ENCODE measurements around the gene ZNF174. TPM values are rescaled to one million over a fixed set of nuclear protein-coding genes. Genes with fewer than 3 reads are reported as not detected.

ZNF174 gene
- total and polyA plus RNA-seq, 4 donors: 3.8 to 4.6 (median 4.1) TPM

DNA sequence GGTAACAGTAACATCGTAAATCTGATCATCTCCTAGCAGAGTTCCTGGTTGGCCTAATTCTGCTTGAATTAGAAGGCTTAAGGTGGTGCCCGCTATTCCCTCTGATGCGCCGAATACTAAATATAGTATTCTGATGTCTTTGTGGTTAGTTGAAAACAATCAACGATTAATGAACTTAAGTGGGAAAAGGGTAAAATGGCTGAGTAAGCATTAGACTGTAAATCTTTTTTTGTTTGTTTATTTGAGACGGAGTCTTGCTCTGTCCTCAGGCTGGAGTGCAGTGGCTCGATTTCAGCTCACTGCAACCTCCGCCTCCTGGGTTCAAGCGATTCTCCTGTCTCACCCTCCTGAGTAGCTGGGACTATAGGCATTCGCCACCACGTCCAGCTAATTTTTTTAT lies 31.9 kb upstream of the ZNF174 start:
- peaks cover 0 to 2% (median 0%) of the 10 kb centered on the region in 4 donors for H3K36me3 ChIP-seq (ENCODE audit: control insufficient read depth in 4 of 4, insufficient read depth in 3 of 4, low read depth in 1 of 4, low read length in 3 of 4)
- H3K27me3 ChIP-seq (ENCODE audit: control insufficient read depth in 4 of 4, insufficient read depth in 4 of 4, low read length in 3 of 4): no peaks in the 10 kb centered on the region
- H3K9me3 ChIP-seq (ENCODE audit: control insufficient read depth in 4 of 4, low read length in 3 of 4): peaks cover 13 to 19% (median 18%) of the 10 kb centered on the region in 4 donors
- H3K4me3 ChIP-seq (ENCODE audit: low read depth in 1 of 3, low read length in 3 of 3): peak overlapping the region in 1 of 3 donors; percentile 5
- no peak overlapping the region for H3K9ac ChIP-seq (ENCODE audit: low read depth in 1 of 2, low read length in 2 of 2)
- H3K27ac ChIP-seq (ENCODE audit: low read depth in 1 of 2, low read length in 2 of 2): no peak overlapping the region
- no peak for TF ChIP-seq HNF4A (conservative IDR thresholded peaks at IDR 0.05)
- no peak for TF ChIP-seq HNF4G (IDR thresholded peaks at IDR 0.05)
- TF ChIP-seq SP1 (IDR thresholded peaks at IDR 0.05): no peak
- no peak for TF ChIP-seq FOXA2 (IDR thresholded peaks at IDR 0.05)
- TF ChIP-seq RAD21 (IDR thresholded peaks at IDR 0.05): no peak
- TF ChIP-seq GABPA (IDR thresholded peaks at IDR 0.05 in 1 of 2, conservative IDR thresholded peaks at IDR 0.05 in 1 of 2): no peak
- TF ChIP-seq, protein P1, sequence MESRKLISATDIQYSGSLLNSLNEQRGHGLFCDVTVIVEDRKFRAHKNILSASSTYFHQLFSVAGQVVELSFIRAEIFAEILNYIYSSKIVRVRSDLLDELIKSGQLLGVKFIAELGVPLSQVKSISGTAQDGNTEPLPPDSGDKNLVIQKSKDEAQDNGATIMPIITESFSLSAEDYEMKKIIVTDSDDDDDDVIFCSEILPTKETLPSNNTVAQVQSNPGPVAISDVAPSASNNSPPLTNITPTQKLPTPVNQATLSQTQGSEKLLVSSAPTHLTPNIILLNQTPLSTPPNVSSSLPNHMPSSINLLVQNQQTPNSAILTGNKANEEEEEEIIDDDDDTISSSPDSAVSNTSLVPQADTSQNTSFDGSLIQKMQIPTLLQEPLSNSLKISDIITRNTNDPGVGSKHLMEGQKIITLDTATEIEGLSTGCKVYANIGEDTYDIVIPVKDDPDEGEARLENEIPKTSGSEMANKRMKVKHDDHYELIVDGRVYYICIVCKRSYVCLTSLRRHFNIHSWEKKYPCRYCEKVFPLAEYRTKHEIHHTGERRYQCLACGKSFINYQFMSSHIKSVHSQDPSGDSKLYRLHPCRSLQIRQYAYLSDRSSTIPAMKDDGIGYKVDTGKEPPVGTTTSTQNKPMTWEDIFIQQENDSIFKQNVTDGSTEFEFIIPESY (IDR thresholded peaks at IDR 0.05): no peak
- TF ChIP-seq, protein P2, sequence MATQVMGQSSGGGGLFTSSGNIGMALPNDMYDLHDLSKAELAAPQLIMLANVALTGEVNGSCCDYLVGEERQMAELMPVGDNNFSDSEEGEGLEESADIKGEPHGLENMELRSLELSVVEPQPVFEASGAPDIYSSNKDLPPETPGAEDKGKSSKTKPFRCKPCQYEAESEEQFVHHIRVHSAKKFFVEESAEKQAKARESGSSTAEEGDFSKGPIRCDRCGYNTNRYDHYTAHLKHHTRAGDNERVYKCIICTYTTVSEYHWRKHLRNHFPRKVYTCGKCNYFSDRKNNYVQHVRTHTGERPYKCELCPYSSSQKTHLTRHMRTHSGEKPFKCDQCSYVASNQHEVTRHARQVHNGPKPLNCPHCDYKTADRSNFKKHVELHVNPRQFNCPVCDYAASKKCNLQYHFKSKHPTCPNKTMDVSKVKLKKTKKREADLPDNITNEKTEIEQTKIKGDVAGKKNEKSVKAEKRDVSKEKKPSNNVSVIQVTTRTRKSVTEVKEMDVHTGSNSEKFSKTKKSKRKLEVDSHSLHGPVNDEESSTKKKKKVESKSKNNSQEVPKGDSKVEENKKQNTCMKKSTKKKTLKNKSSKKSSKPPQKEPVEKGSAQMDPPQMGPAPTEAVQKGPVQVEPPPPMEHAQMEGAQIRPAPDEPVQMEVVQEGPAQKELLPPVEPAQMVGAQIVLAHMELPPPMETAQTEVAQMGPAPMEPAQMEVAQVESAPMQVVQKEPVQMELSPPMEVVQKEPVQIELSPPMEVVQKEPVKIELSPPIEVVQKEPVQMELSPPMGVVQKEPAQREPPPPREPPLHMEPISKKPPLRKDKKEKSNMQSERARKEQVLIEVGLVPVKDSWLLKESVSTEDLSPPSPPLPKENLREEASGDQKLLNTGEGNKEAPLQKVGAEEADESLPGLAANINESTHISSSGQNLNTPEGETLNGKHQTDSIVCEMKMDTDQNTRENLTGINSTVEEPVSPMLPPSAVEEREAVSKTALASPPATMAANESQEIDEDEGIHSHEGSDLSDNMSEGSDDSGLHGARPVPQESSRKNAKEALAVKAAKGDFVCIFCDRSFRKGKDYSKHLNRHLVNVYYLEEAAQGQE (IDR thresholded peaks at IDR 0.05): no peak
- no peak for TF ChIP-seq FOXA1 (IDR thresholded peaks at IDR 0.05)
- TF ChIP-seq, protein P3, sequence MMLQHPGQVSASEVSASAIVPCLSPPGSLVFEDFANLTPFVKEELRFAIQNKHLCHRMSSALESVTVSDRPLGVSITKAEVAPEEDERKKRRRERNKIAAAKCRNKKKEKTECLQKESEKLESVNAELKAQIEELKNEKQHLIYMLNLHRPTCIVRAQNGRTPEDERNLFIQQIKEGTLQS (IDR thresholded peaks at IDR 0.05): no peak
- no peak for TF ChIP-seq JUND (IDR thresholded peaks at IDR 0.05)
- no peak for TF ChIP-seq NR2F2 (IDR thresholded peaks at IDR 0.05)
- TF ChIP-seq, protein P4, sequence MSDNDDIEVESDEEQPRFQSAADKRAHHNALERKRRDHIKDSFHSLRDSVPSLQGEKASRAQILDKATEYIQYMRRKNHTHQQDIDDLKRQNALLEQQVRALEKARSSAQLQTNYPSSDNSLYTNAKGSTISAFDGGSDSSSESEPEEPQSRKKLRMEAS (IDR thresholded peaks at IDR 0.05): no peak
- TF ChIP-seq YY1 (IDR thresholded peaks at IDR 0.05): no peak
- TF ChIP-seq, protein P5, sequence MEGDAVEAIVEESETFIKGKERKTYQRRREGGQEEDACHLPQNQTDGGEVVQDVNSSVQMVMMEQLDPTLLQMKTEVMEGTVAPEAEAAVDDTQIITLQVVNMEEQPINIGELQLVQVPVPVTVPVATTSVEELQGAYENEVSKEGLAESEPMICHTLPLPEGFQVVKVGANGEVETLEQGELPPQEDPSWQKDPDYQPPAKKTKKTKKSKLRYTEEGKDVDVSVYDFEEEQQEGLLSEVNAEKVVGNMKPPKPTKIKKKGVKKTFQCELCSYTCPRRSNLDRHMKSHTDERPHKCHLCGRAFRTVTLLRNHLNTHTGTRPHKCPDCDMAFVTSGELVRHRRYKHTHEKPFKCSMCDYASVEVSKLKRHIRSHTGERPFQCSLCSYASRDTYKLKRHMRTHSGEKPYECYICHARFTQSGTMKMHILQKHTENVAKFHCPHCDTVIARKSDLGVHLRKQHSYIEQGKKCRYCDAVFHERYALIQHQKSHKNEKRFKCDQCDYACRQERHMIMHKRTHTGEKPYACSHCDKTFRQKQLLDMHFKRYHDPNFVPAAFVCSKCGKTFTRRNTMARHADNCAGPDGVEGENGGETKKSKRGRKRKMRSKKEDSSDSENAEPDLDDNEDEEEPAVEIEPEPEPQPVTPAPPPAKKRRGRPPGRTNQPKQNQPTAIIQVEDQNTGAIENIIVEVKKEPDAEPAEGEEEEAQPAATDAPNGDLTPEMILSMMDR (IDR thresholded peaks at IDR 0.05; ENCODE audit: low read depth, low read length, missing input control): no peak
- no peak for TF ChIP-seq RXRA (IDR thresholded peaks at IDR 0.05)
- no peak for TF ChIP-seq EGR1 (IDR thresholded peaks at IDR 0.05; ENCODE audit: low read depth in 2 of 2)
- TF ChIP-seq TAF1 (conservative IDR thresholded peaks at IDR 0.05): no peak
- 91% methylated on average over 11 of the region's 11 CpGs for WGBS
- peaks cover 0 to 3% (median 0%) of the 10 kb centered on the region in 4 donors for H3K4me1 ChIP-seq (ENCODE audit: control insufficient read depth in 4 of 4, insufficient read depth in 4 of 4, low read length in 3 of 4)
- DNase-seq (ENCODE audit: low spot score): no peak

All from liver (tissue), 9 donors.